Astrocyte (in vitro differentiated cells and primary cell): ENCODE data around the gene ARFGAP2.

Experiments
- CTCF ChIP-seq: IDR thresholded peaks from 2 replicates; pipeline ENCODE4 v1.5.1; 2011; ENCODE audit warnings: low read depth, mild to moderate bottlenecking, inconsistent platforms, low read length, moderate library complexity; ENCODE audit not compliant: insufficient read depth
- EZH2 ChIP-seq: IDR thresholded peaks from 2 replicates; pipeline ENCODE4 v1.6.1; 2012; ENCODE audit warnings: mild to moderate bottlenecking, low read length, inconsistent platforms; ENCODE audit not compliant: insufficient read depth

- no peak for TF ChIP-seq CTCF
- no peak for TF ChIP-seq EZH2
These were observed 15.4 kb upstream of the ARFGAP2 start for GRCh38 chr11:47192111-47192510.
